HTERT RPE-1 (cell line): Measurements from ENCODE around the gene PTTG1.

ENCODE experiments used
- in situ Hi-C: fragments of 300-500 bp; cut with MboI; formaldehyde crosslinking; loops from 4 replicates; pipeline ENCODE4 v1.14.3; 2020; ENCODE audit warnings: low sequenced_read_pairs

The PTTG1 gene

DNA sequence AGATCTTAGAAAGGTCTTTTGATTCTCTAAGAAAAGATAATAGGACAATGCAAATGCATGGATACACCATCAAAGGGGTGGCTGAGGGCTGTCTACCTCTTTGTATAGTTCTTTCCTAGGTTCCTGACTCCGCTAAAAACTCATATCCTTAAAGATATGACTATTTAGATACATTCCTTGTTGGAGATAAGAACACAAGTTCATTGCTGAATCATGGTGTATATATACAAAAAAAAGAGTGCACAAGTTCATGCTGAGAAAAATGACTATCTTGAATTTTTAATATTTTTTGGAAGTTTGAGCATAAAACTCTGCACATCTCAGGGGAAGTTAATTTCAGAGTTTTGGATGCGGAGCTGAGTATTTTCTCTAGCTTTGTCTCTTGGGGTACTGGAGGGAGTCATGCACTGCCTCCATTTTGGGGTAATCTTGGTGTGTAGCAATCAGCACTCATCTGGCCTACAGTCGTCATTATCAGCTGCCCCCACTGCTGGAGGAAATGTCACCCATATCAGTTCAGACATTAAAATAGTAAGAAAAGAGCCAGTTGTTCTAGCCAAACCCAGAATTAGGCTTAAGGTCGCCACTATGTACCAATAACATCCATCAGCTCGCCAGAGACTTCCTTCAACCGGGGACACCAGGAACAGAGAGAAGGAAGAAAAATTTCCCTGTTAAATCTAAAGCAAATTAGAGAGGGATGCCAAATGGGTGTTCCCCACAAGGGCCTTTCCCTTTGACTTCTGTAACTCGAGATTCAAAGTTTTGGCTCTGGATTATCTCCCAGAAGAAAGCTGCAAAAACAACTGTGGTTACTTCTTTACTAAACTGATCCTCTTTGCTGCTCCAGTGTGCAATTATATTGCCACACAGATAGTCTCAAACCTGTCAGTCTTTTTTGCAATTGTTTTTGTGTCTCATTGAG, 49.0 kb downstream of the PTTG1 start:
- in situ Hi-C loops, result no loop called here

DNA sequence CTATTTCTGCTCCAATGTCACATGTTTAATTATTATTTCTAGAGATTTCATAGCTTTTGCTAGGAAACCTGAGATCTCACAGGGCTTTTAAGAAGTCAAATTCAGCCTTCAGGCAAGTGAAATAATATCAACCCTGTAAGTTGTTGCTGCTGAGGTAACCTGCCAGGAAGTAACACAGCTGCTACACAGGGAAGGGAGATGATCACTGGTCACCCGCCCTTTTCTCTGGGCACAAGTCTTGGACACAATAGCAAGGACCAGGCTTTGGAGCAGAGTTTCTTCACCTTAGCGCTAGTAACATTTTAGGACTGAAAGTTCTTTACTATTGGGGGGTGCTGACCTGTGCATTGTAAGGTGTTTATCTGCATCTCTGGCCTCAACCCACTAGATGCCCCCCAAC, 50.1 kb downstream of the PTTG1 start:
- in situ Hi-C loops, result no loop called here

DNA sequence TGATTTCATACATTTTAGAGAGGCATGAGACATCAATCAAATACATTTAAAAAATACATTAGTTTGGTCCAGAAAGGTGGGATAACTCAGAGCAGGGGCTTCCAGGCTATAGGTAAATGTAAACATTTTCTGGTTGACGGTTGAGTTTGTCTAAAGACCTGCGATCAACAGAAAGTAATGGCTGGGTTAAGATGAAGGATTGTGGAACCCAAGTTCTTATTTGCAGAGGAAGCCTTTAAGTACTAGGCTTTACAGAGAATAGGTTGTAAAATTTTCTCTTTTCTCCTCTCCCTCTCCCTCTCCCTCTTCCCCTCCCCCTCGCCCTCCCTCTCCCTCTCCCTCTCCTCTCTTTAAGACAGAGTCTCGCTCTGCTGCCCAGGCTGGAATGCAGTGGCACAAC, 50.8 kb downstream of the PTTG1 start:
- in situ Hi-C loops, result no loop called here

DNA sequence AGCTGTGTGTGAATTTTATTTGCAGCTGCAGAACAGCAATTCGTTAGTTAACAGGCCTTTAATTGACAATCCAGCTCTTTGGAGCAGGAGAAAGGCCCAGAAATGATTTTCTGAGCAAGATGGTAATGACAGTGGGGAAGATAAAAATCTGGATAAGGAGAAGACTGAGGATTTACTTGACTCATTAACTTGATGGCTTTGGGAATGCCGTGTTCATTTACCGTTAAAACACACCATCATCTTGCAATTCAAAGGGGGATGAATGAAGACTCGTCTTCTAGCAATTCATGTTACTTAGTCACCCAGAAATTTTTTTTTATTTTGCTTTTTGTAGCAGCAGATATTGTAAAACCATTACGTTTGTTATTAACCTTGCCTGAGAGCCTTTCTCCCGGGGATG, 52.0 kb downstream of the PTTG1 start:
- in situ Hi-C loops, result no loop called here

DNA sequence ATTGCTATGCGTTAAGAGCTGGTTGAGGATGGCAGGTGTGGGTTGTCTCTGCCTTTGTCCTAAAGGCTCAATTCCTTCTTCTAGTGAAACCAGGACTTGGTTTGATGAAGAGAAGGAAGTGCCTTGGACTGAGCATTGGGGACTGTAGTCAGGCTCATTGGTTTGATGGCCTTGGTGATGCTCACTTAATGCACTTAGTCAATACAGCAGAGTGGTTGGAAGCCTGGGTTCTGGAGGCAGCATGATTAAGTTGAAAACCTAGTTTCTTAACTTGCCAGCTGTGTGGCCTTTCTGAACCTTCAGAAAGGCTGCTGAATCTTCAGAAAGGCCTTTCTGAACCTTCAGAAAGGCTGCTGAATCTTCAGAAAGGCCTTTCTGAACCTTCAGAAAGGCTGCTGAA, 52.4 kb downstream of the PTTG1 start:
- in situ Hi-C loops, result no loop called here

DNA sequence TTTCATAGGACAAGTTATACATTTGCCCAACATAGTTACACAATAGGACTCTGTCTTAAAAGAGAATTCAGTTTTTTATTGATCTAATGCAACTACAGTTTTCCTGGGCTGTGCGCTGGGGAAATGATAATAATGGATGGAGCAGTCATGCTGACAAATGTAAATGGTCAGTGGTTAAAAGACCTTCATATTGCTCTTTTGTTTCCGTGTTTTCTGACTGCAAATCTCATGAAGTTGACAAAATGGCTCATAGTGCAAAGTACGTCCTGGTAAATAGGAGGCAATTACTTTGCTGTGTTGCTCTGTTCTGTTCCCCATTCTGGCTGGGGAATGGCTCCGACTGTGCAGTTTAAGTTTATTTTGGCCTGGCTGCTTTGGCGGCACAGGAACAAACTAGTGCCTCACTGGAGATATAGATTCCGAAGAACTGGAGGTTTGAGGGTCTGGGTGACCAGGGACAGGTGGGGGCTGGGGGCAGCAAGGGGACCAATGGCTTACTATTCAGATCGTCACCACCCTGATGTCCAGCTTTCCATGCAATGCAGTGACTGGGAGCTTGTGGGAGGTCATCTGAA, 54.3 kb downstream of the PTTG1 start:
- in situ Hi-C loops, result no loop called here

DNA sequence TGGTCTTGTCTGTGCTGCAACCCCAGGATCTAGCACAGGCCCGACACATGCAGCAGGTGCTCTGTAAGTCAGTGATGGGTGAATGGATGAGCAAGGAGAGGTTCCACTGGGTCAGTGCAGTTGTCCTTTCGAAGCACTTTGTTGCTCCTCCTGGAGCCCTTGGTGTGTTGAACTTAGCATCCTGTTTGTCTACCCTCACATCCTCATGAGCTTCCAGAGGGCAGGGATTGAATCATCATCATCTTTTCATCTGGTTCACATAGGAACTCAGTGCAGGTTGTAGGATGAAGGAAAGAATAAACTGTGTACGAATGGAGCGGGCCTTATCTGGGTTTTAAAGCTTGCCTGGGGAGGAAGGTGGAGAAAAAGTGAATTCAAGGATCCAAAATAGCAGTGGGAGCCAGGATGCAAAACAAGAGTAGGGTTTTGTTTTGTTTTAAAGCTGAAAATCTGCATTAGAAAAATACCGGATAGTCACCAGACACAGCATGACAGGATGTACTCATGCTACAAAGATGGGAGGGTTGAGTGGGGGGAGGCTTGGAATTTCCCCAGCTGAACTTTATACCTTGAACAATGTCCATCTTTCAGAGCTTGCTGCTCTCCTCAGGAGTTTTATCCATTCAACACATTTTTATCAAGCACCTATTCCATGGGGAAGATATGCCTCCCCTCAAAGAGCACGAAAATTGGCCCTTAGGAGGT, 55.8 kb downstream of the PTTG1 start:
- in situ Hi-C loops, result no loop called here

DNA sequence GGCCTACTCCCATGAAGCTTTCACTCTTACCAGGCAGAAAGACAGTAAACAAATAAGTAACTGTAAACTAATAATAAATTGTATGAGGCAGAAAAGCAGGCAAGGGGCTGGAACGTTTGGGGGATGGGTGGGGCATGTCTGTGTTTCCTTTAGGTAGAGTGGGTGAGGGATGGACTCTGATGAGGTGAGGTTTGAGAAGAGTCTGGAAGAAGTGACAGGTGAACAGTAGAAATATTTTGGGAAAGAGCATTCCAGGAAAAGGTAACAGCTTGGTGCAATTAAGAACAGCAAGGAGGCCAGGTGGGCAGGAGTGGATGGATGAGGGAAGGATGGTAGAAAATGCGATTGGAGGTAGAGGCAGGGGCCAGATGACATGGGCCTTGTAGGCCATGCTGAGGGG, 56.5 kb downstream of the PTTG1 start:
- in situ Hi-C loops, result no loop called here
